ENCODE measurements around the gene GAK.

The GAK gene

DNA sequence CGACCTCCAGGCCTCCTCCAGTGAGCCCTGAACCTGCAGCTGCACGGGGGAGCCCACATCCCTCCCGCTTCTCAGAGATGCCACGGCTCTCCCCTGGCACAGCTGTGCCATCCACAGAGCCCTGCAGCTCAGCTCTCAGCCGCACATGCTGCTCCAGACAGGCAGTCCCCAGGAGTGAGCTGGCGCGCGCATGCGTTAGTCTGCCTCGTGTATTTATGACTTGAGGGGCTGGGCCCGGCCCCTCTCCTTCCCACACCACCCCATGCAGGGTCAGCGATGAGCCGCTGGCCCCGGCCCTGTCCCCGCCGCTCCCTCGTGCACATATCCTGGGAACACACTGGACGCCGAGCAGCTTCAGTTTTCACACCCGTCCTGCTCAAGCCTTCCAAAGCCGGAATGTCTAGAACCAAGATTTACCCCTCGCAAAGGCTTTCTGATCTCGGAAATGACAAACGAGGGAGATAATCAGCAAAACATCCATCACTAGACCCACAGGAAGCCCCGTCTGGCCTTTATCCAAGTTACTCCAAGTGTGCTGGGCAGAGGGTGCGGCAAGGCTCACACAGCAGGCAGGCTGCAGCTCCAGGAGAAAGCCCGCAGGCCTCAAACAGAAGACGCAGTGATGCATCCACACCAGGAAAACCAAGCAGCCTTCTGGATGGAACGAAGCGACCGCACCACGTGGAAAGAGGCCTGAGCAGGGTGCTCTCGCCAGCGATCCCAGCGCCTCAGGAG, 24.3 kb downstream of the GAK start:
- no peak for DNase-seq (ENCODE audit: low read depth in 2 of 2, low spot score in 1 of 2)

DNA sequence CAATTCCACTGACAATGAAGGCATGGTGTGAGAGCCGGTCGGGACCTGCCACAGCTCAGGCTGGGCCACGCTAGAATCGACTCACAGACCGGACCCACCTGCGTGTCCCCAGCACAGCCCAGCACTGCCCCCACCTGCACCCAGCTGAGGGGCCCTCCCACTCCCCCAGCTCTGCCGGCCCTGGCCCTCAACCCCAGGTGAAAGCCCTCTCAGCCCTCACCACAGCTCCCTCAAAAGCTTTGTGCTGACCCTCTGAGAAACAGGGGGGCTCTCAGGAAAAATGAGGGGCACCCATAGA, 25.1 kb downstream of the GAK start:
- DNase-seq (ENCODE audit: low read depth in 2 of 2, low spot score in 1 of 2), result no peak

- no peak for DNase-seq (ENCODE audit: low read depth in 2 of 2, low spot score in 1 of 2)
Measured at GRCh38 chr4:906339-907102, 25.6 kb downstream of the GAK start.

GRCh38 chr4:905485-906338, 26.4 kb downstream of the GAK start:
- DNase-seq (ENCODE audit: low read depth in 2 of 2, low spot score in 1 of 2), result no peak

GRCh38 chr4:903066-904046, 28.8 kb downstream of the GAK start:
- no peak for DNase-seq (ENCODE audit: low read depth in 2 of 2, low spot score in 1 of 2)

DNA sequence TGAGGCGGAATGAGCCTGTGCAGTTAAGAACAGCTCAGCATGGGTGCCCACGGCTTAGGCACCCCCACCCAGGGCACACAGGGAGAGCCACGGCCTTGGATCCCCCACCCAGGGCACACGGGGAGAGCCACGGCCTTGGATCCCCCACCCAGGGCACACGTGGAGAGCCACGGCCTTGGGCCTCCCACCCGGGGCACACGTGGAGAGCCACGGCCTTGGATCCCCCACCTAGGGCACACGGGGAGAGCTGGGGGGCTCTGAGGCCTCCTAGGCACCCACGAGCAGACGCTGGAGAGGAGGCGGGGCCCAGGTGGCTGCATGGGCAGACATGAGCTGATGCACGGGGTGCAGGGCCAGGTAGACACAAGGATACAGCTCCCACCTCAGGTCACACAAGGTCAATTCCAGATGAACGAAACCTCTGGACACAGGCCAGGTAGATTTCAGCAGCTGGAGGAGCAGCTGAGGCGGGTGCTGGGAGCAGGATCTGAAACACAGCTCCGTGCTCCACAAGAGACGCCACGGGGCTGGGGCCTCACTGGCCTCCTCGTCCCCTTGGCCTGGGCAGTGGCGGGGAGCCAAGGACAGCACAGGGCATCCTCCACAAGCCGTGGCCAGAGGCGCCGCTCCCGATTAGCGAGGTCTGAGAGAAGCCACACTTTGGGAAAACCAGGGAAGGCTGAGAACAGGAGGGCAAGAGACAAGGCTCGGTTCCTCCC, 30.8 kb downstream of the GAK start:
- no peak for DNase-seq (ENCODE audit: low read depth in 2 of 2, low spot score in 1 of 2)

GRCh38 chr4:900721-901120, 31.4 kb downstream of the GAK start:
- no peak for DNase-seq (ENCODE audit: low read depth in 2 of 2, low spot score in 1 of 2)

- DNase-seq (ENCODE audit: low read depth in 2 of 2, low spot score in 1 of 2), result no peak
Measured at GRCh38 chr4:900073-900472, 32.0 kb downstream of the GAK start.

DNA sequence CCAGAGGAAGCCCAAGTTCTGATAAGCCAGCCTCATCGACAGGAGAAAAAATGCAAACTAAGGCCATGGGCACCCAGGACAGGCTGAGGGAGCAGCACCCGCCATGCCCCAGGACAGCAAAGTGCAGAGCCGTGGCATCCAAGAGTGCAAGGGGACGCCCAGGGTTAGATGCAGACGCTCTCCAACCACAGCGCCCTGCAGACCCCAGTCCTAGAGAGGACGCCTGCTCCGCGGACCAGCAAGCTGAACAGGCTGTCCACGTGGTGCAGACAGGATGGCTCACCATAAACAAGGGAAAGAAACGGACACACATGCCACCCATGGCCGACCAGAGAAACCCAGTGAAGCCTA, 32.6 kb downstream of the GAK start:
- no peak for DNase-seq (ENCODE audit: low read depth in 2 of 2, low spot score in 1 of 2)

DNA sequence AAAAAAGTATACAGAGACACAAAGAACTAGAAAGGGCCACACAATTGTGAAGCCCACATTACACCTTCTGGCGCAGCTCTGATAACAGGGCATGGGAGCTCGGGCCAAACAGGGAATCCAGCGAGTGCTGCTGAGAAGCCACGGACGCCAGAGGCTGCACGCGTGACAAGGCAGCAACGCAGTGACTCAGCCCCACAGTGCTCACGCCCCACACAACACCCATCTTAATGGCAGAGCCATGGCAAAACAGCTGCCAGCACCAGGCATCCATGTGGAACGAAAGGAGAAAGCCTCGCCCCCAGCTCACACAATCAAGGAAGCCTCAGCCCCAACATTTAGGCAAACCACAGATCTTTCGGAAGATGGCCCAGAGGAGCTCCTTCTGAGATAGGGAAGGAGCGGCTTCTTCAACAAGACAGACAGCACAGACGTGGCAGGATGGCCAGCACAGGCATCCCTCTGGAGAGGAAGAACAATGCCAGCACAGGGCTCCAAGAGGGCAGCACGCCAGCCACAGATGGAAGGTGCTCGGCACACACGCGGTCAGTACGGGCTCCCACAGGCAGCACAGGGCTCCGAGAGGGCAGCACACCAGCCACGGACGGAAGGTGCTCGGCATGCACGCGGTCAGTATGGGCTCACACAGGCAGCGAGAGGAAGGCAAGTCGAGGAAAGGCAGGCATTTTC, 33.1 kb downstream of the GAK start:
- DNase-seq (ENCODE audit: low read depth in 2 of 2, low spot score in 1 of 2), result no peak

DNA sequence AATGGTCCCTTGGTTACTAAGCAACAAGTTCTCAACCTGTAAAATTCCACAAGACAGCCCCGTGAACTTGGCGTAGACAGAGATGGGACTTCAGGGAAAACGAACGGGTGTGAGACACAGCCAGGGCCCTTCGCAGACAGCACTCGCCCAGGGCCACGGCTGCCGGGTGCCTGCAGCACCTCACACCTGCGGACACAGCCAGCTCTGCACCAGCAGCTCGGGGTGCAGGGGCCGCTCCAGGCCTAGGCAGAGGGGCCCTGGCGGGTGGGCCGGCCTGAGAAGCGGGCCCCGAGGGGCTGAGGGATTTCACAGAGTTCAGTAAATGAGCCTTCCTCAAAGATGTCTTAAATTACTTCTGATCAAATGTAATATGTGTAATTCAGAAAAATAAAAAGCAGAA, 34.0 kb downstream of the GAK start:
- DNase-seq (ENCODE audit: low read depth in 2 of 2, low spot score in 1 of 2), result no peak

DNA sequence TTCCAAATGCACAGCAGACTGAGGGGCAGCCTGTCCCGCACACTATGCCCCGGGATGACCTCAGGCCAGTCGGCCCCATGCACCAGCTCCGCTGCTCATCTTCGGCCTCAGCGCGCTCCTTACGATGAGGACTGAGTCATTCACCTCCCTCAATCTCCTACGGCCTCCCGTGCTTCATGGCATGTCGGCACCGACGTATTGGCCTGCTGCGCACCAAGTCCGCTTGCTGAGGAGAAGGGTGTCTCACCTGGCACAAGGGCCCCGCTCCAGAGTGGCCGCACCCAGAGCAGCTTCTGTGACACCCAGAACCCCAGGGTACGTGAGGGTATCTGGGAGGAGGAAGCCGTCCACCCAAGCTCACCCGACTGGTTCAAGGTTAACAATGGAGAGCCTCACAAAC, 35.5 kb downstream of the GAK start:
- DNase-seq (ENCODE audit: low read depth in 2 of 2, low spot score in 1 of 2), result no peak

- no peak for DNase-seq (ENCODE audit: low read depth in 2 of 2, low spot score in 1 of 2)
Measured at GRCh38 chr4:896216-896615, 35.9 kb downstream of the GAK start.

DNA sequence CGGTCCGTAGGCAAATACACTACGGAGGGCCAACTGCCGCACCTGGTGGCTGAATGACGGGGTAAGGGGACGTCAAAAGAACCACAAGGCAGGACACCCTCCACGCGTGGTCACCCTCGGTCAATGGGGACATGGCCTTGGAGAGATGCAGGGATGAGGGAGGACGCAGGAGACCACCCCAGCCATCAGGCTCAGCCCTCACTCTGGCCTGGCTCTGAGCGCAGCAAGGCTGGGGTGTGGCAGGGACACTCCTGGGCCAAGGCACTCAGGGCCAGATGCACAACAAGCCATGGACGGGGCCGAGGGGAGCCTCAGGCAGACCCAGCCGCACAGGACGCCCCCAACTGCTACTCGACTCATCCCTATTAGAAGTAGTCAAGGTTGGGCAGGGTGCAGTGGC, 36.5 kb downstream of the GAK start:
- DNase-seq (ENCODE audit: low read depth in 2 of 2, low spot score in 1 of 2), result no peak

DNA sequence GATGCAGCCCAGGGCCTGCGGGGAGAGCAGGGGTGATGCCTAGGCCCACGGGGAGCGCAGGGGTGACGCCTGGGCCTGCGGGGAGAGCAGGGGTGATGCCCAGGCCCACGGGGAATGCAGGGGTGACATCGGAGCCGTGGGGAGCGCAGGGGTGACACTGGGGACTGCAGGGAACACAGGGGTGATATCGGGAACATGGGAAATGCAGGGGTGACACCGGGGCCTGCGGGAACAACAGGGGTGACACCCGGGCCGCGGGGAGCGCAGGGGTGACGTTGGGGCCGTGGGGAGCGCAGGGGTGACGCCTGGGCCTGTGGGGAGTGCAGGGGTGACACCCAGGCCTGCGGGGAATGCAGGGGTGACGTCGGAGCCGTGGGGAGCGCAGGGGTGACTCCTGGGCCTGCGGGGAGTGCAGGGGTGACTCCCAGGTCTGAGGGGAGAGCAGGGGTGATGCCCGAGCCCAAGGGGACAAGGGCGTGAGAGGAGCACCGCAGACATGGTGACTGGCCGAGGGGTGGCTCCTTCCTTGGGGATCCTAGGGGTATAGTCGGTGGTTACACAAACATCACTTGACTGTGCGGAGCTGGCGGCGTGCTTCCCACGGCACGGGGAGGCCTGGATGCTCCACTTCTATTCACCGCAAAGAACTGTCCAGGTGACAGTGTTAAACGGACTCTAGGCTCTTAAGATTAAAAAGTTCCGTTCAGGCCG, 38.0 kb downstream of the GAK start:
- no peak for DNase-seq (ENCODE audit: low read depth in 2 of 2, low spot score in 1 of 2)

DNA sequence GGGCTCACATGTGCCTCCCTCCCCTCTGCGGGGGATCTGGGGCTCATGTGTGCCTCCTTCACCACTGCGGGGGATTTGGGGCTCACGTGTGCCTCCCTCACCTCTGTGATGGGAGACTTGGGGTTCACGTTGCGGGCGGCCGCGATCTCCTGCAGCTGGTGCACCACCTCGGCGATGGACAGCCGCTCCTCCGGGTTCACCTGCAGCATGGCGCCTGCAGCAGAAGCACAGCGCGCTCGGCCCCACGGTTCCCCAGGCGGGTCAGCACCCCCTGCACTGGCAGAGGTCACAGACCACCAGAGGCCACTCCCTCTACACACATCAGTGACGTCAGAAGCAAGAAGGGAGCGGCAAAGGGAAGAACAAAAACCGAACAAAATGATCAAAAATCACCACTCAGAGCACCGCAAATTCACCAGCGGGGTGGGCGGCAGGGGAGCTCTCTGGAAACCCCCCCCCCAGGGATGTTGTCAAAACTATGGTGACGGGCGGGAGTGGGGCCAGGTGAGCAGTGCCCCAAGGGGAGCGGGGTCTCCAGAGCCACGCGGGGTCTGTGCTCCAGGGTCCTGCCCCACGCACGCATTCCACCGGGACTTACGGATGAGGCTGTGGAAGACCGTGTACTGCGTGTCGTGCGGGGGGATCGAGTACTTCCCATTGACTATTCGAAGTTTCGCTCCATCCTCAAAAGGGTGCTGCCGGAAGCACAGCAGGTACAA, 38.7 kb downstream of the GAK start:
- no peak for DNase-seq (ENCODE audit: low read depth in 2 of 2, low spot score in 1 of 2)

DNA sequence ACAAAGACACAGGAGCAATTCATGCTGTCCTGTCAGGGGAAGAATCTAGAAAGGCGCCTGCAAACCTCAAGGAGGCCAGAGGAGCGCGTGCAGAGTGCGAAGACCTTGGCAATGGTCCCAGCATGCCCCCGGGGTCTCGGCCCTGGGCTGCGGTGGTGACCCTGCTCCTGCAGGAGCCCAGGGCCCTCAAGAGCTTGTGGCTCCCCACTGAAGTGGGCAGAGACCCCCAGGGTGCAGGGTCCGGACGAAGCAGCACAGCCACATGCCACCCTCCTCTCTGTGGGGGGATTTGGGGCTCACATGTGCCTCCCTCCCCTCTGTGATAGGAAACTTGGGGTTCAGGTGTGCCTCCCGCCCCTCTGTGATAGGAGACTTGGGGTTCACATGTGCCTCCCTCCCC, 39.3 kb downstream of the GAK start:
- no peak for DNase-seq (ENCODE audit: low read depth in 2 of 2, low spot score in 1 of 2)

DNA sequence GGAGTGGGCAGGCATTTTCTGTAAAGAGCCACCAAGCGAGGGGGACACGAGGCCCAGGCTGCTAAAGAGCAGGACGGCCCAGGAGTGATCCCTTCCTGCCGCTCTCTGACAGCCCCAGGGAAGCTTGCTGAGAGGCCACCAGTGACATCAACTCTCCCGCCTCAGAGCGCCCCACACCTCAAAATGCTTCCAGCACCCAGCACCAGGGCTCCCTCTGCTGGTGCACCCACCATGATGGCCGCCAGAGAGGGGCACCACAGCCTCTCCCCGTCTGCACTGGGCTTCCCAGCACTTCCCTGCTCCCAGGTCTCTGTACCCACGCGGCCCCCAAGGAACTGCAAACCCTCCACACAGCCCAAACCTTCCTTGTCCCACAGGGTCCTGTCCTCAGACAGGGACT, 40.4 kb downstream of the GAK start:
- DNase-seq (ENCODE audit: low read depth in 2 of 2, low spot score in 1 of 2), result no peak

Measured in stimulated activated CD8-positive, alpha-beta memory T cell treated with anti-CD3 and anti-CD28 coated beads, Interleukin-4, amount 100 ng/mL, for 4 hours (primary cell).